ENCODE data around the gene RTRAF.

The RTRAF gene
- long read RNA-seq, donor 1, full-length matches to known transcripts: 147 of 162 reads
- long read RNA-seq, donor 1, partial matches to known transcripts: 15 of 162 reads
- long read RNA-seq, donor 1, other reads (novel, unspliced or antisense): 0 of 162 reads
- long read RNA-seq, donor 2, full-length matches to known transcripts: 91 of 96 reads
- long read RNA-seq, donor 2, partial matches to known transcripts: 5 of 96 reads
- long read RNA-seq, donor 2, other reads (novel, unspliced or antisense): 0 of 96 reads
- long read RNA-seq, donor 3, full-length matches to known transcripts: 58 of 65 reads
- long read RNA-seq, donor 3, partial matches to known transcripts: 7 of 65 reads
- long read RNA-seq, donor 3, other reads (novel, unspliced or antisense): 0 of 65 reads
- long read RNA-seq, donor 4, full-length matches to known transcripts: 113 of 124 reads
- long read RNA-seq, donor 4, partial matches to known transcripts: 11 of 124 reads
- long read RNA-seq, donor 4, other reads (novel, unspliced or antisense): 0 of 124 reads
- long read RNA-seq, donor 5, full-length matches to known transcripts: 109 of 109 reads
- long read RNA-seq, donor 5, partial matches to known transcripts: 0 of 109 reads
- long read RNA-seq, donor 5, other reads (novel, unspliced or antisense): 0 of 109 reads
- long read RNA-seq, donor 6, full-length matches to known transcripts: 85 of 85 reads
- long read RNA-seq, donor 6, partial matches to known transcripts: 0 of 85 reads
- long read RNA-seq, donor 6, other reads (novel, unspliced or antisense): 0 of 85 reads
- long read RNA-seq, donor 7: 0 reads
- long read RNA-seq, donor 8, full-length matches to known transcripts: 102 of 113 reads
- long read RNA-seq, donor 8, partial matches to known transcripts: 11 of 113 reads
- long read RNA-seq, donor 8, other reads (novel, unspliced or antisense): 0 of 113 reads

DNA sequence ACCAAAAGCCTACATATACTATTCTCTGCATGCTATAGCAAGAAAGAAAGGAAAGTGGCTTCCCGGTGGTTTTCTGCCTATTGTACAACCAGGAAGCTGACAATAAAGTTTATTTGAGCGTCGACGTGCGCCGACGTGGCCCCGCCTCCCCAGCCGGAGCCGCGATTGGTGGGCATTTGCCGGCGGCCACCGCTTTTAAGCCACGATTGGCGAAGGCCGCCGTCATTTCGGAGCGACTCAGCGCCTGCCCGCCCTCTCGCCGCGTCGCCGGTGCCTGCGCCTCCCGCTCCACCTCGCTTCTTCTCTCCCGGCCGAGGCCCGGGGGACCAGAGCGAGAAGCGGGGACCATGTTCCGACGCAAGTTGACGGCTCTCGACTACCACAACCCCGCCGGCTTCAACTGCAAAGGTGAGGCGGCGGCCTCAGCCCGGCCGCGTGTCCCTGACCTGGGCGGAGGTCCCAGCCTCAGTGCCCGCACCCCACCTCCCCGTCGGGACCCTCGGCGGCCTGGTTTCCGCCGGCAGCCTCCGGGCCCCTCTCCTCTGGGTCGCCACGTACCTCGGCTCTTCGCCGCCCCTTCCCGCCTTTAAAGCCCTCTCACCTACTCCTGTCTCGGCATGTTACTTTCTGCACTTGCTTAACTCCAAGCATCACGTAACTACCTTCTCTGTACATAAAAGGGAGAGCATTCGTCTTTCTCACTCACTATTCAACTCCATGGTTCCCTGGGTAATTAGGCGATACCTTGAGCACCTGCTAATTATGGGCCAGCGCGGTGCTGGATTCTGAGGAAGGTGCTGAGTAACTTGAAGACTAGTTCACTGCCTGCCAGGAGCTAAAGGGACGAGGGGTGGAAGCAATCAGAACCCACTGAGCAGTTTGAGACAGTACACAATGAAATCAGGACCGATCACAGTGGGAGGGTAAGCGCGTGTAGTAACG is at the start of gene RTRAF:
Gene RTRAF, plus strand, starts transcription at position 254 of the 942 bp plus-strand sequence. Its CDS starts 94 bp downstream, at position 348.
- peak; percentile 93 for DNase-seq

DNA sequence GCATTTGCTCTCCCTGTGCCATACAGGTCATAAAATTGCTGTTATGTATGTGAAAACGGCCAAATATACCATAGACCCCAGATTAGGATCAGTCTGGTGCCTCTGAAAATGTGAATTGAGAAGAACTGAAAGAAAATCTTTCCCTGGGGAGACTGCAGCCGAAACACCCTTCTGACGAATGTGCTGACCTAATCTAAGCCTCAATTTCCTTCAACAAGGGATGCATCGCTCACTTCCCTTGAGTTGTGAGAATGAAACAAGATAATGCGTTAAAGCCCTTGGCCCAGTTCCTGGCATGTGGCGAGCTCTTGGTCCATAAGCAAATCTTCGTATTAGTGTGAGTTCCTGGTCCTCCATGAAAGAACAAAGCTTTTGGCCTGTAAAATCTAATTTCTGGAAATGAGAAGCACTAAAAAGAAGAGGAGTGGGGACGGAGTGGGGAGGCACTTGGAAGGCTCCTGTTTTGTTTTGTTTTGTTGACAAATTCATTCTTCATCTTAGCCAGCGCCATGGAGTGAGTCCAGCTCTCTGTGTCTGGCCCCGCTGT is 49.5 kb upstream of the RTRAF start:
- no peak for DNase-seq

DNA sequence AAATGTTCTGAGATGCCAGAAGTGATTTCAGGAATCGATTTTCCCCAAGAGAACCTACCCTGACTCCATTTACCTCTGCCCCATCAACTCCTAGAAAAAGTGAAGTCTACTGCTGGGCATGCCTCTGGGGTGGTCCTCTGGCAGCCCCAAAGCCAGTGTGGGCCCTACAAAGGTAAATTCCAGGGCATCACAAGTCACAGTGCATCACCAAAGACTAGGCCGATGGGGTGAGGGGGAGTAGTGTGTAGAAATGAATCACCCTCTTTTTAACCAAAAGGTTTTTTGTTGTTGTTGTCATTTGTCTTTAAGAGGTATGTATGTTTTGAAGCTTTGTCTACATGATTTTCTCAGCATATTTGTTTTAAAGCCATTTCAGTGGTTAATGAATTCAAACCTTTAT is 46.4 kb upstream of the RTRAF start:
- no peak for DNase-seq

DNA sequence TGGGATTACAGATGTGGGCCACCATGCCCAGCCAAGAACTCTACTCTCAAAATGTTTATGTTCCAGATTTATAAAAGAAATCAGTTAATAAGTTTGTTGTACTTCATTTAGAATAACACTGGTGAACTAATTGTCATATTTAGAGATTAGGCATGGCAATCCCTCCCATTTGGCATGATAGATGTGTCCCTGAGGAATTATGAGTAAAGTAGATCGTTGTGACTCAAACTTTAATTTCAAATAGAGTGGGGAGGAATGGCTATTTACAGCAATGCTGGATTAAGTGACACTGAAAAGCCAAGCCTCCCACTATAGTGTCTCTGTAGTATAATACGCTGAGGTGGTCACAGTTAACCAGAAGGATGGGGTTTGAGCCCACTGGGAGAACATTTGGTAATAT is 39.3 kb upstream of the RTRAF start:
- no peak for DNase-seq

DNA sequence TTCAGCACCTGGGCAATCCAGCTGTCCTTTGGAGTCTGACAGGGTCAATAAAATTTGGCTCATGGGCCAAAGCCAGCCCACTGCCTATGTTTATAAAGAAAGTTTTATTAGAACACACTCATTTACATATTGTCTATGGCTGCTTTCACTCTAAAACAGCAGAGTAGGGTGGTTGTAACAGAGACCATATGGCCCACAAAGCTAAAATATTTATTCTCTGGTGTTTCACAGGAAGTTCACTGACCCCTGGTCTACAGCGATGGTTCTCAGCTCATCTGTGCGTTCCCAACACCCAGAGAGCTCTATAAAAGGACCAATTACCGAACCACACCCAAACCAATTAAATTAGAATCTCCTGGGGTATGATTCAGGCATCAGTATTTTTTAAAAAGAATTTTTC is 37.7 kb upstream of the RTRAF start:
- no peak for DNase-seq

DNA sequence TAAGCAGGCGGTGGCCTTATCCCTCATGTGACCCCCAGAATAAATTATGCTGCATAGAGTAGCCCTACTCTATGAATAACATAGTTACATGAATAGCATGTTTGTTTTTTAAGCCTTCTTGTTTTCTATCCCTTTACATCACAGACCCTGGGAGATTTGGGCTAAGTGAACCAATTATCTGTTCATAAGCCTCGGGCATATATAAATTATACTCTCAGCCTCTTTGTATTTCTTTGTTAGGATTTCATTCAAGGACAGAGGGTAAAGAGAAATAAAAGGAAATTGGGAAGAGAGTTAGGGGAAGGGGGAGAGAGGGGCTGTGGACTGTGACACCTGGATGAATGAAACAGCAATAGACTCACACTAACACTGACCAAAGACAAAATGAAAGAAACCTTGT is 35.3 kb upstream of the RTRAF start:
- DNase-seq: no peak

DNA sequence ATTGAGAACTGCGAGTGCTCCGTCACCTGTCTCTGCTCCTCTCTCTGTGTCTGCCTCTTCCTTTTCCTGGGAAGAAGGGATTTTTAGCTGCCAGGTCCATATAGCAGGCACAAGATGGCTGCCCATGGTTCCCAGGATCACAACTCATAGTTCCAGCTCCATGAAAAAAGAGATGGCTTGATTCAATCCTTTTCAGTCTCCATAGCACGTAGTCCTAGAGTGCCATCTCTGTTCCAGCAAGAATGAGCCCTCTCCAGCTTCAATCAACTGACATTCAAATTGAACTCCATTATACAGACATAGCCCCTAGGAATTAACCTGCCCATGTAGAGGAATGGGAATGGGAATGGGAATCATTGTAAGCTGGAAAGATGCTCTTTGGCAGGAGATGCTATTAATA is 34.7 kb upstream of the RTRAF start:
- no peak for DNase-seq

DNA sequence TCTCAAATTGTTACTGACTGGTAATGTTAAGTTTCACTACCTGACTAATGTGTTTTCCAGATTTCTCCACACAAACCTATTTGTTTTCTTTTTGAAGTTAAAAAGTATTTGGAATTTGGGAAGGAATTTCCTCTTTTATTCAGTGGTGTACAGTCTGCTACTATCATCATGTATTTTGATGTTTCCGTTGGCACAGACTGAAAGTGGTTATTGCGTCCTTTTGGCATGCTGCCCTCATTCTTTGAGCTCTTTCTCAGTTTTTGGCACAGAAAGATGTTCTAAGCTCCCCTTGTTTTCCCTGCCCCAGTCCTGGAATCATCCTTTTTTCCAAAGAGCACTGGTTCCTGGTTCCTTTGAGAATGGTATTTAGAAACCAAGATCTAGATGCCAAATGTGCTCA is 31.4 kb upstream of the RTRAF start:
- DNase-seq: no peak

DNA sequence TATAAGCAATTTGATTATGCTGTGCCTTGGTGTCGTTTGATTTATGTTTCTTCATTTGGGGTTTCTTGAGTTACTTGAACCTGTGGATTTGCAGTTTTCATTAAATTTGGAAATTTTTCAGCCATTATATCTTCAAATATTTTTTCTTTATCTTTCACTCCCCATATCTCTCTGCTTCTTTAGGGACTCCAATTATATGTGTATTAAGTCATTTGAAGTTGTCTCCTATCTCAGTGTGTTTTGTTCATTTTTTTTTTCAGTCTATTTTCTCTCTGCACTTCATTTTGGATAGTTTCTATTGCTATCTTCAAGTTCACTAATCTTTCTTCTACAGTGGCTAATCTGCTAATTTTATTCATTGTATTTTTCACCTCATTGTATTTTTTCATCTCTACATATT is 29.4 kb upstream of the RTRAF start:
- DNase-seq: no peak

DNA sequence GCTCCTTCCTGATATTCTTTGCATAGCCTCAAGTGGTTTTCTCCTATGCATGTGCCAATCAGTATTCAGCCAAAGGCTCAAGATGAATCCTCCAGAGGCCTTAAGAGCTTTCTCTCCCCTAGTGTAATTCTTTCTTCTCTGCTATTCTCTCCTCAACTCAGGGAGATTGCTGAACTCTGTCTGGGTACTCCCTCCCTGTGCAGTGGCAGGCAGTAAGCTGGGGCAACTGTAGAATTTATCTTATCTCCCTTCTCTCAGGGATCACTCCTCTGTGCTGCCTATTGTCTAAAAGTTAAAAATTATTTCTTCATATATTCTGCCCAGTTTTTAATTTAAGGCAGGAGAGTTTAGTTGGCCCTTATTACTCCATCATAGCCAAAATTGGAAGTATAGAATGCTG is 28.5 kb upstream of the RTRAF start:
- DNase-seq: no peak

DNA sequence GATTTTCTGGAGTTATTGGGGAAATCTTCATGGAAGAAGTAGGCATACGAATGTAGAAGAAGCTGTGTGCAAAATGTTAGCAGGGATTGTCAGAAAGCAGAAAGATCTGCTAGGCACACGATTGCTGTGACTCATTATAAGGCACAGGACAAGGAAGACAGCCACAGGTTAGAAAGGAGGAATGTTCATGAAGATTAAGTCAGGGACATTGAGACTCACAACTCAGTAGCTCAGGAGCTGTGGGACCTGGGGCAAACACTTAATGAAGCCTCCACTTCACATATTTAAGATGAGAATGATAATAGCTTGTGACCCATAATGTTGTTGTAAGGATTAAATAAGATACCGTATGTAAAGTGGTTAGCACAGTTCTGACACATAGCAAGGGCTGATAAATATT is 26.6 kb upstream of the RTRAF start:
- DNase-seq: no peak

DNA sequence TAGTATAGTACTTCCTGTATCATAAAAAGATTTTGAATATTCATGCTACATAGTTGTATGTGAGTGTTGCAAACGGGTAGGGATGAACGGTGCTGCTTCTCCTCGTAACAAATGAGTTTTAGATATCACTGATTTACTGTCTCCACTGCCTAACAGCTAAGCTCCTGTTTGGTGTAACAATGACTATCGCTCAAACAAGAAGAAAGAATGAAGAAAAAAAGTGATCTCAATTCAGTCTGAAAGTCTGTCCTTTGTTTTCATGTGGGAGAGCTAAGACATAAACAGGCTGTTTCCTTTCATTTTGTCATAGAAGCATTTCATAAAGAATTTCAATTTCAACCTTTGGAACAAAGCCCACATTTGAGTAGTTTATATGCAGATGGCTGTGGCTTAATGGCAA is 26.1 kb upstream of the RTRAF start:
- DNase-seq: peak; percentile 26

DNA sequence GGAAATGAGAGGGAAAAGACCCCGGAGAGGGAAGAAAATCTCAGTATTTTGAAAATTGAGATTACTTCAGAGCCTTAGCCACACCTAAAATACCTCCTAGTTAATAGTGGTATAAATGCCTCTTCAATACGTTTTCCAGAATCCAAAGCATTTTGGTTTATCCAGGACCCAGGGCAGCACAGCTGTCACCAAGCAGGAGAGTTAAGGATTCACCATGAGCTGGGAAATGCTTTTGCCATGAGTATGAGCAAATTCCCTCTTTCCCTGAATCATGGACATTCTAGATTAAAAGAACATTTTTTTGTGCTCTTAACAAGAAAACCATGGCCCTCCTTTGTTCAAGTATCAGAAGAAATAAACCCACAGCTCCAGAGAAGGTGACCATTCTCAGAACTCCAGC is 21.8 kb upstream of the RTRAF start:
- no peak for DNase-seq

DNA sequence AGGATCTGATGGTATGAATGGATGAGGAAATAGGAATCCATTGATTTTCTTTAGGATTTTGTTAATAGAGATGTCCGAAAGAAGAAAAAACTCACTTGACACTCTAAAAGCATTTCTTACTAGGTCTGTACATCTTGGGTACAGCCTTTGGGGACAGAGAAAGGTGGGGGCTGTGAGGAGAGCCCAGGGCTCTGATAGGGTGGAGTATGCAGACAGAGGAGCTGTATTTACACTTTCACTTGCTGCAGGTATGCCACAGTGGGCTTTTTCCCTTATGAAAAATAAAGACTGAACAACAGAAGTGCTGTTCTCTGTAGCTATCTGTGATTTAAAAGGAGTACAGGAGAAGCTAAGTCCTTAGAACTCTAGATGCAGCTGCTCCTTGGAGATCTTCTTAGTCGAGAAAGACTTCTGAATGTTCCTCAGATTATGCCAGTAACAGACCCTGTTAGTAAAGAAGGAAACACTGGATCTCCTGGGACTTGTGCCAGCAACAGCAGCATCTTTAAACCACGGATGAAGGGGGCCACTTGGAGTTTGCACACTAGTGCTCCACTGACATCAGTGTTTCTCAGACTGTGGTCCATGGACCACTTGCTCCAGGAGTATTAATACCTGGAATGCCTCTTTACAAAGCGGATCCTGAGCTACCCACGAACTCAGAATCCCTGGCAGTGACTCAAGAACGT is 19.4 kb upstream of the RTRAF start:
- DNase-seq: no peak

DNA sequence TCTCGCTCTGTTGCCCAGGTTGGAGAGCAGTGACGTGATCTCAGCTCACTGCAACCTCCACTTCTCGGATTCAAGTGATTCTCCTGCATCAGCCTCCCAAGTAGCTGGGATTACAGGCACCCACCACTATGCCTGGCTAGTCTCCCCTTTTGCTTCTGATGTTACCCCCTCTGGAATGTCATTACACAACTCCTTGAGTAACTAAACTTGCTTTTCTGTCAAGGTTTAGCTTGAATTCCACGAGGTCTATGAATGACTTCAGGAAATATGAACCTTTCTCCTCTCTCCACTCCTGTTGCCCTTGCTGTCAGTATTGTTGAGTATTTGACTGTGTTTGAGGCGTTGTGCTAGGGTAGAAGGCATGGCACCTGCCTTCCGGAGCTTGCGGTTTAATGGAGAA is 16.8 kb upstream of the RTRAF start:
- no peak for DNase-seq

DNA sequence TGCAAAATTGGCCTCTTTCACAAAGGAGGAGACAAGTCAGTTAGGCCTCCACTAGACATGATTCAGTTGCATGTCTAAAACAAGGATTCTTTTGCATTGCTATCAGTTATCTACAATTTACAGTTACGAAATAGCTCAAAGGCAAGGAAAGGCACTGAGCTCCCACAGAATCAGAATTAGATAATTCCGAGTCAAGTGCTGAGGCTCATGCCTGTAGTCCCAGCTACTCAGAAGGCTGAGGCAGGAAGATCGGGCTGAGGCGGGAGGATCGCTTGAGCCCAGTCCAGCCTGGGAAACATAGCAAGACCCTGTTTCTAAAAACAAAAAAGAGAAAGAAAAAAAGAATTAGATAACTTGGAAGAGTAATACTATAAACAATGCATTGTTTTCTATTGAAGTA is 12.3 kb upstream of the RTRAF start:
- no peak for DNase-seq

DNA sequence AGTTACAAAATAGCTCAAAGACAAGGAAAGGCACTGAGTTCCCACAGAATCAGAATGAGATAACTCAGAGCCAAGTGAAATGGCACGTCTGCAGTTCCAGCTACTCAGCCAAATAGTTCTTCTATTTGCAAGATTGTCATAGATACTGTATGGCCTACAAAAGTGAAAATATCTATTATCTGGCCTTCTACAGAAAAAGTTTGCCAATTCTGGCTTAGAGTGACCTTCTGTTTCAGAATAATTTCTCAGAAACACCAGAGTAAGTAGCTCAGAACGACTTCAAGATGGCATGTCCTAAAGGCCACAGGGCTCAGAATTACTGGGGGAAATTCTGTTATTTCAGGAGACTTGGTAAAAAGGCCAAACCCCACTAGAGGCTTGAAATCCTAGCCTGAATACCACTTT is 10.7 kb upstream of the RTRAF start:
- no peak for DNase-seq

DNA sequence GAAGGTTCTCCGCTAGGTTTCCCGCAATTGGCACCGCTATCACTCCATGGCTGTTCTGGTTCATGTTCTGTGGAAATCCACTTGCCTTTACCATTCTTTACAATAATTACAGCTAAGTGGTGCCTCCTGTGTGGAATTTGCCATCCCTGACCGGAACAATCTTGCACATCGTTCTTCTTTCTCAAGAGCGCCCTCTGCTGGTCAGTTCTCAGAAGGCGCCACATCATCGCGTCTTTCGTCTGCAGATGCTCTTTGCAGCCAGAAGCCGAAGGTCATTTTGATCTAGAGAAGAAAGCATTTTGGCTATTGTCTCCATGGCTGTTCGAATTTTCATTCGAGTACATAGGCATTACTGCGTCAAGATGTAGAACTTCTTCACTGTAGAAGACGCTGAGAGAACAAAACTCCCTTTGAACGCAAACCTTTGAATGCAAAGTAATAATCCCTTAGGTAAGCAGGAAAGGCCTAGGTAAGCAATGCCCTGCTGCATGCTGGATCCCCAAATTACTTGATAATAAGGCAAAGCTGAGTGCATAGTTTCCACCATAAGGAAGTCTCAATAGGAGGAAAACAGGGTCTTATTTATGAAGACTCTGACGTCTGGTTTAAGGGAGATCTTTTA is 10.1 kb upstream of the RTRAF start:
- DNase-seq: peak; percentile 57

DNA sequence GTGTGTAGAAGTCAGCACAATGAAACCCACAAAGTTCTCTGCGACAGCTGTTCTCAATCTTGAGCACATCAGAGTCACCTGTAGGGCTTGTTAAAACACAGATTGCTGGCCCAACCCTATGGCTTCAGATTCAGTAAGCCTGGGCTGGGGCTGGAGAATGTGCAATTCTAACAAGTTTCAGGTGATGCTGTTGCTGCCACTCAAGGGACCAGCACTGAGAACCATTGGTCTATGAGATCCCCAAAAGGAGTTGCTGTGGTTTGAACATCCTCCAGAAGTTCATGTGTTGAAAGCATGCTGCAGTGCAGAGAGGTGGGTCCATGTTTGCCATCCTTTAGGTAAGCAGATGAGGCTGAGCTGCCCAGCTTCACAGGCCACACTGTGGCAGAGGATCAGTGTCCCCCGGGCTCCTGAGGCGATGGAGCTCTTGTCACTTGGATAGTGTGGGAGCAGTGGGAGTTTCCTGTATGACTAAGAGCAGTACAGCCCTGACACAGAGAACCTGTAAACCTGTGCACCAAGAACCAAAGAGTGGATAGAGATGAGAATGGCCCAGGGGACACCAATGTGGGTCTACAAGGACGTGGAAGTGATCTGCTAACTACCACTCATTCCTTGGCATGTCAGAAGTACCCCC is 8.0 kb upstream of the RTRAF start:
- no peak for DNase-seq

DNA sequence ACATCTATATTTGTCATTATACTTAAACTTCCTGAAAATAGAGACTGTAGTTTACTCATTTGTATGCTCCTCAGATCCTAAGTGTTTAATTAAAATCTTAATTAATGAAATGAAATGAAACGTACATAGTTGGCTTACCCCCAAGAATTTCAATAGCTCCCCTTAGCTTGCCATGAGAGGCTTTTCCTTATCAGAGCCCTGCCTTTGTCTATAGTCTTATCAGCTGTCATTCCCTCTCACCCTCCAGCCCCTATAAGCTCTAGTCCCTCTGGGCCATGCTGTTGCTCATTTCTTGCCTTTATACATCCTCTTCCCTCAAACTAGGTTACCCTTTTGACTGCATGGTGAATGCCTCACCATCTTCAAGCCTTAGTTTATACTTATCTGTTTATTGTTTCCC is 1.1 kb upstream of the RTRAF start:
- no peak for DNase-seq
